Nephron (organoid): Measurements from ENCODE around the gene UBR4.

Experiments used
- H3K27ac Mint-ChIP-seq, 3 experiments: 2 replicates each; pipeline ENCODE4 v1.8.0; 2020; ENCODE audit warnings: mixed read lengths in 3 of 3, mild to moderate bottlenecking in 2 of 3, moderate library complexity in 1 of 3
- H3K27me3 Mint-ChIP-seq: 2 replicates; pipeline ENCODE4 v1.8.0; 2021; ENCODE audit warnings: low read depth, mild to moderate bottlenecking, moderate library complexity, mixed read lengths
- H3K36me3 Mint-ChIP-seq: 2 replicates; pipeline ENCODE4 v1.8.0; 2020; ENCODE audit warnings: low read depth, mixed read lengths
- H3K4me1 Mint-ChIP-seq: 2 replicates; pipeline ENCODE4 v1.8.0; 2020; ENCODE audit warnings: mixed read lengths
- H3K4me3 Mint-ChIP-seq, 3 experiments: 2 replicates each; pipeline ENCODE4 v1.8.0; 2020; ENCODE audit warnings: mild to moderate bottlenecking in 3 of 3, mixed read lengths in 3 of 3, moderate library complexity in 2 of 3
- H3K9me3 Mint-ChIP-seq: 2 replicates; pipeline ENCODE4 v1.8.0; 2020; ENCODE audit warnings: mixed read lengths
- TF ChIP-seq, protein P1 (sequence below), 3 experiments: fragments of 200-600 bp; sonication (generic); IDR thresholded peaks; one replicate each; pipeline ENCODE4 v1.5.0; 2021; ENCODE audit warnings: antibody characterized with exemption in 3 of 3; ENCODE audit not compliant: unreplicated experiment in 3 of 3

The UBR4 gene

DNA sequence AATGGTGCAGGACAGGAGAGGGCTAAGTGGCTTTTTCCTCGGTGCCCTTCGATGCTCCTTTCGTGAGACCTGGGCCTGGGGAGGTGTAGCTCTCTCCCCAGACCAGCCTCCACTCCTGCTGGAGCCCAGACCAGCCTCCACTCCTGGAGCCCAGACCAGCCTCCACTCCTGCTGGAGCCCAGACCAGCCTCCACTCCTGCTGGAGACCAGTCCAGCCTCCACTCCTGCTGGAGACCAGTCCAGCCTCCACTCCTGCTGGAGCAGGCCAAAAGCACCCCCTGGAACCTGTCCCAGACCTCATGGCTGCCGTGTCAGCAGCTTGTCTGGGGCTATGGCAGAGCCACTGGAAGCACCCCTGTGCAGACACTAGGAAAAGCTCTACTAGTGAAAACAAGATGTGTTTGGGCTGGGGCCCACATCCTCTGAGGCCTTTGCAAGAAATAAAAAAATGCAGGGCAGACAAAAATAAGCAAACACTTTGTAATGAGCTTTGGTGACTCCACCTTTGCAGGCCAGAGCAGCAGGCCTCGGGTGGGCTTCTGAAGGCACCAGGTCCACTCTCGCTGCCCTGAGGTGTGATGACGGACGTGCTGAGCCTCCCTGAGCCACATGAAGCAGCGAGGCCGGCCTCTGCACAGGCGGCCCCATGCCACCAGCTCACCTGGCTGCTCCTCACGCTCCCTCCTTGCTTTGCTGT lies 137.6 kb downstream of the UBR4 start:
- H3K27me3 Mint-ChIP-seq: peaks cover 10% of the 10 kb centered on the region
- no peaks in the 10 kb centered on the region for H3K4me1 Mint-ChIP-seq
- no peak overlapping the region for H3K4me3 Mint-ChIP-seq
- H3K9me3 Mint-ChIP-seq: no peaks in the 10 kb centered on the region
- peaks cover 37% of the 10 kb centered on the region for H3K36me3 Mint-ChIP-seq
- TF ChIP-seq, protein P1, sequence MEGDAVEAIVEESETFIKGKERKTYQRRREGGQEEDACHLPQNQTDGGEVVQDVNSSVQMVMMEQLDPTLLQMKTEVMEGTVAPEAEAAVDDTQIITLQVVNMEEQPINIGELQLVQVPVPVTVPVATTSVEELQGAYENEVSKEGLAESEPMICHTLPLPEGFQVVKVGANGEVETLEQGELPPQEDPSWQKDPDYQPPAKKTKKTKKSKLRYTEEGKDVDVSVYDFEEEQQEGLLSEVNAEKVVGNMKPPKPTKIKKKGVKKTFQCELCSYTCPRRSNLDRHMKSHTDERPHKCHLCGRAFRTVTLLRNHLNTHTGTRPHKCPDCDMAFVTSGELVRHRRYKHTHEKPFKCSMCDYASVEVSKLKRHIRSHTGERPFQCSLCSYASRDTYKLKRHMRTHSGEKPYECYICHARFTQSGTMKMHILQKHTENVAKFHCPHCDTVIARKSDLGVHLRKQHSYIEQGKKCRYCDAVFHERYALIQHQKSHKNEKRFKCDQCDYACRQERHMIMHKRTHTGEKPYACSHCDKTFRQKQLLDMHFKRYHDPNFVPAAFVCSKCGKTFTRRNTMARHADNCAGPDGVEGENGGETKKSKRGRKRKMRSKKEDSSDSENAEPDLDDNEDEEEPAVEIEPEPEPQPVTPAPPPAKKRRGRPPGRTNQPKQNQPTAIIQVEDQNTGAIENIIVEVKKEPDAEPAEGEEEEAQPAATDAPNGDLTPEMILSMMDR (IDR thresholded peaks at IDR 0.05; ENCODE audit: unreplicated experiment in 3 of 3): no peak
- H3K27ac Mint-ChIP-seq: no peak overlapping the region

DNA sequence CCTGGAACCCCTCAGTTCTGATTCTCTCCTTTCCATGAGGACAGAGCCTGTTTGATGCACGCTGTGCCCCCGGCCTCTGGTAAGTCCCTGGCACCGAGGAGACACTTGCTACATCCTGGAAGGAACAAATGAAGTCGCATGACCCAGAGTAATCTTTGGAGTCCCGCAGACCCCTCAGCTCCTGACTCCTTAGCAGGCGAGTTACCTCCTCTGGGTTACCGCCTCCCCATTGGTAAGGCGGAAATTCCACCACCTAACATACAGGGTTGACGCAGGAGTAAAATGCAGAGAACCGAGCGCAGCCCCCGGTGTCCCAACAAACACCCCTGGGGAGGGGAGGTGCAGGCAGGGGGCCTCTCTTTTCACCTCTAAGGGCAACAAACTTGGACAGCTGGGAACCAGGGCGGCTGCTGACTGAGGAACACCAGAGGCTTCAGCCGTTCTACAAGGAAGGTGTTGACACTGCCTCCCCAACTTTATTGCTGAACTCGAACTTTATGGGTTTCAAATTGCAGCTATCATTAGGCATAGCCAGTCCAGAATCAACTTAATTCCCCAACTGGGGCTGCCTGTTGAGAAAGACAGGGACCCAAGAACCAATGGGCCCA lies 138.3 kb downstream of the UBR4 start:
- TF ChIP-seq, protein P1 (IDR thresholded peaks at IDR 0.05; ENCODE audit: unreplicated experiment in 3 of 3): no peak
- Mint-ChIP-seq H3K4me3 (no peak overlapping the region), H3K4me1 (no peaks in the 10 kb centered on the region), H3K36me3 (peaks cover 32% of the 10 kb centered on the region), H3K27ac (no peak overlapping the region), H3K9me3 (no peaks in the 10 kb centered on the region), H3K27me3 (peaks cover 10% of the 10 kb centered on the region)

DNA sequence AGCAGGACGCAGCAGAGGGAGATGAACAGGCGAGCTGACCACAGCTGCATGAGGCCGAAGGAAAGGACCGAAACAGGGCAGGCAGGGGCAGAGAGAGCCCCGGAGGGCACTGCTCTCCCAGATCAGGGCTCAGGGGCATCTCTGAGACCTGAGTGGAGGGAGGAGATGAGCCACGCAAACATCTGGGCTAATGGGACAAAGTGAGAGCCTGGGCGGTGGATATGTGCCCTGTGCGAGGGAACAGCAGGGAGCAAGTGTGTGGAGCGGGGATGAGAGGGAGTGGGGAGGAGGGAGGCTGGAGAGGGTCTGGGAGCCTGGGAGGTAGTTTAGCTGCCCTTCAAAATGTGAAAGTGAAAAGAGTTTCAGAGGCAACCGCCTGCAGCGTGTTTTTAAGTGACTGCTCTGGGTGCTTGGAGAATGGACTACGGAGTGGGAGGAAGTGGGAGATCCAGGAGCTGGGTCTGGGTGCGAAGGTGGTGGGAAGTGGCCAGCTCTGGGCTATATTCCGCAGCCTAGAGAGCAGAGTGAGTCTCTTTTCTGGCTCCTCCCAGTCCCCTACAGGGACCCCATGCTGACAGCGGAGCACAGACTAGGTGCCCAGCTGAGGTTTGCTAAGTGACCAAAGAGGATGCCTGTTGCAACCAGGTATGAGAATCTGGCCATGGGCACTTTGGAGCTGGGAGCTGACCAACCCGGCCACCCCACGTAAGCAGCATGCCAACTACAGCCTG lies 139.0 kb downstream of the UBR4 start:
- Mint-ChIP-seq H3K9me3 (no peaks in the 10 kb centered on the region), H3K27ac (no peak overlapping the region), H3K27me3 (peaks cover 10% of the 10 kb centered on the region), H3K4me3 (no peak overlapping the region), H3K36me3 (peaks cover 24% of the 10 kb centered on the region), H3K4me1 (no peaks in the 10 kb centered on the region)
- TF ChIP-seq, protein P1 (IDR thresholded peaks at IDR 0.05; ENCODE audit: unreplicated experiment in 3 of 3): no peak

DNA sequence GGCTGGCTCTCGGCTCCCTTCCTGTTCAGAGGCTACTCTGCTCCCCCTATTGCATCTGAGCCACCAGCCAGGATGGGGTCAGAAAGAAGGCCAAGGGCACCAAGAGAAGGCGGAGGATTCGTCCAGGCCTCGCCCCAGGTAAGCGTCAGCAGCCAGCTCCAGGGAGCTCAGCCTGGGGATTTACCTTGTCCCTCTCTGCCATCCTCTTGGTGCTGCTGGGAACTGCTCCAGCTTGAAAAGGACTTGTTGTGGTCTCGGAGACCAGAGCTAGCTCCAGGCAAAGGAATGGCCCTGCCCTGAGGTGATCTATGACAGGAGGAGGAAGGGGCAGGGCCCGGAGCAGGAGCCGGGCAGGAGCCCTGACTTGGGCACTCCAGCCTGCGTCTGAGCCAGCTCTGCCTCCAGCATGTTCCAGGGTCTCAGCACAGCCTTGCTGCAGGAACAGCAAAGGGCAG lies 139.8 kb downstream of the UBR4 start:
- H3K27ac Mint-ChIP-seq: no peak overlapping the region
- TF ChIP-seq, protein P1 (IDR thresholded peaks at IDR 0.05; ENCODE audit: unreplicated experiment in 3 of 3): no peak
- H3K36me3 Mint-ChIP-seq: peaks cover 16% of the 10 kb centered on the region
- no peaks in the 10 kb centered on the region for H3K9me3 Mint-ChIP-seq
- no peak overlapping the region for H3K4me3 Mint-ChIP-seq
- no peaks in the 10 kb centered on the region for H3K4me1 Mint-ChIP-seq
- peaks cover 10% of the 10 kb centered on the region for H3K27me3 Mint-ChIP-seq

DNA sequence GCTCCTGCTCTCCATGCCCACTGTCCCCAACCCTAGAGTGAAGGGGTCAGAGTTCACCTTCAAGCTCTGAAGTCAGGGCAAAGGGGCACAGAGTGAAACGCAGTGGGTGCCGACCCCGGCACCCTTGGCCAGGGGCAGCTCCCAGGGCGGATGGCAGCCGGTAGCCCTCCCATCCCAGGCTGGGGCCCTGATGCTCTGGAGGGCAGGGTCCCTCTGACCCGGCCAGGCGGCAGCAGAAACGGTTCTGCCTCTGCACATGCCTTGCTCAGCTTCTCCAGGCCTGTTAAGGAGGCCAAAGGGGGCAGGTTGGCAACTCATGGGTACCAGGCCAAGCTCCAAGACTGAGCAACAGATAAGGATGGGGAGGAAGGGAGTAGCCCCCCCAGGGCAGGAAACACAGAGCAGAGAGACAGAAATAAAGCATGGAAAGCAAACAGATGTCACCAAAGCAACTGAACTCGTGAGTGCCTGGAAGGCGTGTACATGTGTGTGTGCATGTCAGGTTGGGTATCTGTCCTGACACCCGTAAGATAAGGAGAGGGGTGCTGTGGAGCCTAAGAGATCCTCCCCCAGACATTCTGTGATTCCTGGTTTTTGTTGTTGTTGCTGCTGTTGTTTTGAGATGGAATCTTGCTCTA lies 141.3 kb downstream of the UBR4 start:
- TF ChIP-seq, protein P1 (IDR thresholded peaks at IDR 0.05; ENCODE audit: unreplicated experiment in 3 of 3): no peak
- no peak overlapping the region for H3K27ac Mint-ChIP-seq

More for the DNA sequence above, 141.3 kb downstream of the UBR4 start:
- no peaks in the 10 kb centered on the region for H3K4me1 Mint-ChIP-seq
- H3K9me3 Mint-ChIP-seq: no peaks in the 10 kb centered on the region
- peaks cover 10% of the 10 kb centered on the region for H3K27me3 Mint-ChIP-seq
- H3K36me3 Mint-ChIP-seq: peaks cover 6% of the 10 kb centered on the region
- H3K4me3 Mint-ChIP-seq: no peak overlapping the region
